ENCODE data around the gene MED27. TPM values are rescaled to one million over a fixed set of nuclear protein-coding genes. Genes with fewer than 3 reads are reported as not detected.

MED27 gene, protein sequence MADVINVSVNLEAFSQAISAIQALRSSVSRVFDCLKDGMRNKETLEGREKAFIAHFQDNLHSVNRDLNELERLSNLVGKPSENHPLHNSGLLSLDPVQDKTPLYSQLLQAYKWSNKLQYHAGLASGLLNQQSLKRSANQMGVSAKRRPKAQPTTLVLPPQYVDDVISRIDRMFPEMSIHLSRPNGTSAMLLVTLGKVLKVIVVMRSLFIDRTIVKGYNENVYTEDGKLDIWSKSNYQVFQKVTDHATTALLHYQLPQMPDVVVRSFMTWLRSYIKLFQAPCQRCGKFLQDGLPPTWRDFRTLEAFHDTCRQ
- total RNA-seq: 15.7 TPM
- long read RNA-seq, transcript MED27-201 (8 exons, 1,431 nt): major isoform, 7 of 16 reads
- long read RNA-seq, partial matches to known transcripts: 0 of 16 reads
- long read RNA-seq, other reads (novel, unspliced or antisense): 9 of 16 reads

DNA sequence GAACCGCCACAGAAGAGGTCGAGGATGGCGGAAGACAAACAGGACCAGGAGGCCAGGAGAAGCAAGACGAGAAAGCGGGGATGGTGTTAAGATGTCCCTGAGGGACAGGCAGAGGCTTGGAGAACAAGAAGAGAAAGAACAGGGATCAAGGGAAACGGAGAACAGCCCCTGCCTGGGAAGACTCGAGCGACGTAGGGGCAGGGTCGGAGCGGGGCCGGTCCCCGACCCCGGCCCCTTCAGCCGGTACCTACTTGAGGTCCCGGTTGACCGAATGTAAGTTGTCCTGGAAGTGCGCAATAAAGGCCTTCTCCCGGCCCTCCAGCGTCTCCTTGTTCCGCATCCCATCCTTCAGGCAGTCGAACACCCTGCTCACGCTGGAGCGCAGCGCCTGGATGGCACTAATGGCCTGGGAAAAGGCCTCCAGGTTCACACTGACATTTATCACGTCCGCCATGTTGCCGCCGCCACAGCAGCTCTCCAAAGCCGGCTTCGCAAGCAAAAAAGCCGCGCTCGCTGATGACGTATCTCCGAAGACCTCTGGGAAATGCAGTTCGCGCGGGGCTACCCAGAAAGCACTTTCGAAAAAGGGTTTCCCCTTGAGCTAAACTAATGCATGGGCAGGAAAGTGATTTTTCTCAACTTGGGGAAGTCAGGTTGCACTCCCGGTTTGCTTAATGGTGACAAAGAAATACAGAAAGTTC, at the start of gene MED27:
Gene MED27 (minus strand): TSS at position 477 of the 701 bp plus-strand sequence. CDS start 23 bp downstream, at position 454.
- peak; percentile 95 to 98 for ATAC-seq
- intact Hi-C loops (cut with DNase I): no loop called here
- H3K27ac ChIP-seq: peak within 1 kb of the TSS; percentile 72

DNA sequence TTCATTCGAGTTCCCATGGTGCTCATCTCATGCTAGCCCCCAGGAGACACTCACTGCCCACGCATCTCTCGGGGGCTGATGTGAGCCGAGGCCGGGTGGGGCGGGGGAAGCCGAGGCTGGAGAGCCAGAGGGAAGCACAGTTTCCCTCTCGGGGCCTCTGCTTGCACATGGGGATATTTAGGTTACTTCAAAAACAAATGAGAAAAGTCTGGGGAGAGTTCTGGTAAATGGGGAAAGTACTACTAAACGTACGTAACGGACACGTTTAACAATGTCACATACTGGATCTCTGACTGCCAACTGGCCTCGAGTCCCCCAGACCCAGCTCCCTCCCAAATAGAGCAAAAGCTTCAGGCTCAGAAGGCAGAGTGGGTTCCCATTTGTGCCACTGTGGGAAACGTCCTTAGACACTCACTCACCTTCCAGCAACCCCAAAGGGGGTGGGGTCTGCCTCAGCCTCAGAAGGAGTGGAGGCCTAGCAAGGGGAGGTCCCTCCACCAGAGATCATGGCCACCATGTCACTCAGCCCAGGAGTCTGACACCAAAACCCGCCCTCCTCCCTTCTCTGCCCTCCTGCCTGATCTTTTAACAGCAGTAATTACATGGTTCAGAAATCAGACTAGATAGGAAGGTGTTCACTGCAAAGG, 48.3 kb upstream of the MED27 start:
- Histone ChIP-seq H3K4me3 (no peak overlapping the region), H3K36me3 (no peaks in the 10 kb centered on the region), H3K27ac (no peak overlapping the region), H3K4me1 (peaks cover 7% of the 10 kb centered on the region), H3K27me3 (ENCODE audit: low read depth) (peaks cover 55% of the 10 kb centered on the region), H3K9me3 (no peaks in the 10 kb centered on the region)
- intact Hi-C loops (cut with DNase I): no loop called here
- ATAC-seq: no peak
- DNase-seq: no peak
- TF ChIP-seq, protein P1, sequence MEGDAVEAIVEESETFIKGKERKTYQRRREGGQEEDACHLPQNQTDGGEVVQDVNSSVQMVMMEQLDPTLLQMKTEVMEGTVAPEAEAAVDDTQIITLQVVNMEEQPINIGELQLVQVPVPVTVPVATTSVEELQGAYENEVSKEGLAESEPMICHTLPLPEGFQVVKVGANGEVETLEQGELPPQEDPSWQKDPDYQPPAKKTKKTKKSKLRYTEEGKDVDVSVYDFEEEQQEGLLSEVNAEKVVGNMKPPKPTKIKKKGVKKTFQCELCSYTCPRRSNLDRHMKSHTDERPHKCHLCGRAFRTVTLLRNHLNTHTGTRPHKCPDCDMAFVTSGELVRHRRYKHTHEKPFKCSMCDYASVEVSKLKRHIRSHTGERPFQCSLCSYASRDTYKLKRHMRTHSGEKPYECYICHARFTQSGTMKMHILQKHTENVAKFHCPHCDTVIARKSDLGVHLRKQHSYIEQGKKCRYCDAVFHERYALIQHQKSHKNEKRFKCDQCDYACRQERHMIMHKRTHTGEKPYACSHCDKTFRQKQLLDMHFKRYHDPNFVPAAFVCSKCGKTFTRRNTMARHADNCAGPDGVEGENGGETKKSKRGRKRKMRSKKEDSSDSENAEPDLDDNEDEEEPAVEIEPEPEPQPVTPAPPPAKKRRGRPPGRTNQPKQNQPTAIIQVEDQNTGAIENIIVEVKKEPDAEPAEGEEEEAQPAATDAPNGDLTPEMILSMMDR (IDR thresholded peaks at IDR 0.05): no peak

More for the DNA sequence above, at the start of gene MED27:
- no peaks in the 10 kb centered on the region for H3K27me3 ChIP-seq (ENCODE audit: low read depth)
- peak within 1 kb of the TSS; percentile 80 for H3K4me3 ChIP-seq
- peaks cover 29% of the 10 kb centered on the region for H3K36me3 ChIP-seq
- DNase-seq: peak; percentile 97
- TF ChIP-seq, protein P1 (IDR thresholded peaks at IDR 0.05): no peak
- H3K4me1 ChIP-seq: peaks cover 19% of the 10 kb centered on the region
- H3K9me3 ChIP-seq: no peaks in the 10 kb centered on the region

DNA sequence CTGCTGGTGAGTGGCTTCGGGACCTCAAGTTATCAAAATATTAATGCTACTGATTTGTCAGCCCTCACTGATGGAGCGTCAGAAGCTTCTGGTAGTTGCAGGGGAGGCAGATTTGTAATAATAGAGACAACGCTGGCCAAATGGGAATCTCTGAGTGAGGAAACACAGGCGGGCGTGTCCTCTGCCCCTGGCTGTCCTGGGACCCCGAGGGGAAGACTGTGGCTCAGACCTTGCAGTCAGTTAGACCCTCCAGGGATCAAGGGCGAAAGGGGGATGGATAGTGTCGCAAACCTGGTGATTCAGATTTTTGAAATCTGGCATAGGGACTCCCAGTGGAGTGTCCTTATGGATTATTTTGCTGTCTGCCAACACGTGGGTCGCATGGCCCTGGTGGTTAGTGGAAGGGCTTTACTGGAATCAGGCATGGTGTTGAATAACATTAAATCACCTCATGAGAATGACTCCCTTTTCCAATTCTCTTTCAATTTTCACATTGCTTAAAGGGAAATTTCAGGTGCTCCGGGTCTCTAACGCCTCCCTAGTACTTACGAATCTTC, 47.1 kb upstream of the MED27 start:
- H3K27ac ChIP-seq: no peak overlapping the region
- H3K36me3 ChIP-seq: no peaks in the 10 kb centered on the region
- intact Hi-C loops (cut with DNase I): no loop called here
- ATAC-seq: no peak
- no peak for DNase-seq
- no peaks in the 10 kb centered on the region for H3K9me3 ChIP-seq
- H3K27me3 ChIP-seq (ENCODE audit: low read depth): peaks cover 44% of the 10 kb centered on the region
- TF ChIP-seq, protein P1 (IDR thresholded peaks at IDR 0.05): no peak
- H3K4me1 ChIP-seq: peaks cover 7% of the 10 kb centered on the region
- no peak overlapping the region for H3K4me3 ChIP-seq

DNA sequence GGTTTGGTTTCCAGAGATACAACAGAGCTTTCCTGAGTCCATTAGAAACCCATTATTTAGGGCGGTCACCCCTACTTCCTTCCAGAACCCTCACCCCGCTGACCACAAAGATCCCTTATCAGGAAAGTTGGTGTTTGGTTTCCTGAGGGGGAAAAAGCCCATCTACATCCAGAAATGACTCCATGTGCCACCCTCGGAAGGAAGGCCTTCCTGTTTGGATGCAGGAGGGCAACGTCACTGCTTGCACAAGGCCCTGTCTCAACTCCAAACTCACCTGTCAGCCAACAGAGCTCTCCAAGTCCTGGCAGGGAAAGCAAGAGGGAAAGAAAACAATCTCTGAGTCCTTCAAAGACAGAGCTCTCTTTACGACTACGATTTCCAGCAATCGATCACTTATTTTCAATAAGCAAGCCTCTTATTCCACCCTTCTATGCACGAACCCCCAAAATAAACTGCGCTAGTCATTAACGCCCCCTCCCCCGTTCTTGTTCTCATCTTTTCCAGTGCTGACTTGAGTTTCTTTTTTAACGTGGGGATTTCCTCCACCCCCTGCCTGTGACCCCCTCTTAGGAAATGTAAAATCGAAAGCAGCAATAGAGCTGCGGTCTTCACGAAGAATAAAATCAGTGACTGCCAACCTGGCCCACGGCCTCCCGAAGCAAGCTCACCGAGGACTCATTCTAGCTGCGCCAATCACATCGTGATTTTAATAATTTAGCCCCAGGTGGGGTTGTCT, 46.4 kb upstream of the MED27 start:
- DNase-seq: no peak

More for the DNA sequence above, 46.4 kb upstream of the MED27 start:
- Histone ChIP-seq H3K36me3 (no peaks in the 10 kb centered on the region), H3K4me1 (peaks cover 7% of the 10 kb centered on the region), H3K27ac (no peak overlapping the region), H3K4me3 (no peak overlapping the region), H3K9me3 (no peaks in the 10 kb centered on the region), H3K27me3 (ENCODE audit: low read depth) (peaks cover 43% of the 10 kb centered on the region)
- intact Hi-C loops (cut with DNase I): no loop called here
- TF ChIP-seq, protein P1 (IDR thresholded peaks at IDR 0.05): no peak
- peak in 1 of 2 donors; percentile 45 for ATAC-seq
